GM21367 (cell line): ENCODE data around the gene CHID1.

Experiments
- ATAC-seq: cut with Tn5 transposase; IDR thresholded peaks from one replicate; pipeline ENCODE4 v1.9.1; 2021; ENCODE audit not compliant: unreplicated experiment

CHID1 gene

GRCh38 chr11:825366-826226, 85.0 kb downstream of the CHID1 start:
- no peak for ATAC-seq

GRCh38 chr11:824942-825341, 85.7 kb downstream of the CHID1 start:
- ATAC-seq: no peak

GRCh38 chr11:824292-824880, 86.2 kb downstream of the CHID1 start:
- ATAC-seq: no peak

GRCh38 chr11:823441-824291, 86.9 kb downstream of the CHID1 start:
- no peak for ATAC-seq

- ATAC-seq: no peak
Observed at GRCh38 chr11:821512-822371, 88.9 kb downstream of the CHID1 start.

GRCh38 chr11:820655-821511, 89.7 kb downstream of the CHID1 start:
- no peak for ATAC-seq

GRCh38 chr11:819943-820649, 90.5 kb downstream of the CHID1 start:
- ATAC-seq: peak; percentile 48

- peak; percentile 44 for ATAC-seq
Observed at GRCh38 chr11:819129-819931, 91.3 kb downstream of the CHID1 start.

GRCh38 chr11:818396-819128, 92.0 kb downstream of the CHID1 start, which contains the start of gene PNPLA2:
PNPLA2 (plus strand) TSS chr11:818914; CDS start chr11:819719, 805 bp downstream.
- ATAC-seq: no peak
